Cardiac septum (tissue), 1 donor: Measurements from ENCODE around the gene CA9. TPM values are rescaled to one million over a fixed set of nuclear protein-coding genes. Genes with fewer than 3 reads are reported as not detected.

Experiments used
- DNase-seq: peaks from one replicate; pipeline ENCODE4 v3.0.0-alpha.2; 2020; ENCODE audit warnings: low spot score
- intact Hi-C: fragments of 100-400 bp; cut with DNase I; formaldehyde crosslinking; loops from one replicate; pipeline ENCODE4 v1.14.0; 2022
- microRNA-seq: library from miRNA; unstranded; fragments of <30 nt; microRNA quantifications from one replicate; pipeline ENCODE4 v1.2.0, GENCODE V29; 2020
- total RNA-seq: library from RNA; stranded (reverse); fragmentation: NEBNext Ultra II Directional; extraction: Animal tissue kit (Norgen Biotek cat#: 25700); gene quantifications from one replicate; pipeline ENCODE4 v1.2.1, GENCODE V29; 2021
- donor health status: DM: no; HTN: no; CAD: no.

Gene CA9
- total RNA-seq, 1 donor from 2014 or later: 0.48 TPM

DNA sequence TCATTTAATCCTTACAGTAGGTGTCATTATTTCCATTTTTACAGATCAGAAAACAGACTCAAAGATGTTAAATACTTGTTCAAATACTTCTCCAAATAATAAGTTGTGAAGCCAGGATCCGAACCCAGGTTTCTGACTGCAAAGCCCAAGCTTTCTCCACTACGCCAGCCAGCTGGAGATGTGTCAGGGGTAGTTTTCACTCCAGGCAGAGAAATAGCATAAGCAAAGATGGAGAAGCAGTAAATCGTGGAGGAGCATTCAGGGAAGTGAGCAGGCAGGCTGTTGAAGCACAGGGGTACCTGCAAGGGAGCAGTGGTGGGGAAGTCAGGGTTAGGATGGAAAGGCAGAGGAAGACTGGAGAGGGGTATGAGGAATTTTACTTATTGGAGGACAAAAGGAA, 55.4 kb downstream of the CA9 start:
- no peak for DNase-seq
- intact Hi-C loops: no loop called here

DNA sequence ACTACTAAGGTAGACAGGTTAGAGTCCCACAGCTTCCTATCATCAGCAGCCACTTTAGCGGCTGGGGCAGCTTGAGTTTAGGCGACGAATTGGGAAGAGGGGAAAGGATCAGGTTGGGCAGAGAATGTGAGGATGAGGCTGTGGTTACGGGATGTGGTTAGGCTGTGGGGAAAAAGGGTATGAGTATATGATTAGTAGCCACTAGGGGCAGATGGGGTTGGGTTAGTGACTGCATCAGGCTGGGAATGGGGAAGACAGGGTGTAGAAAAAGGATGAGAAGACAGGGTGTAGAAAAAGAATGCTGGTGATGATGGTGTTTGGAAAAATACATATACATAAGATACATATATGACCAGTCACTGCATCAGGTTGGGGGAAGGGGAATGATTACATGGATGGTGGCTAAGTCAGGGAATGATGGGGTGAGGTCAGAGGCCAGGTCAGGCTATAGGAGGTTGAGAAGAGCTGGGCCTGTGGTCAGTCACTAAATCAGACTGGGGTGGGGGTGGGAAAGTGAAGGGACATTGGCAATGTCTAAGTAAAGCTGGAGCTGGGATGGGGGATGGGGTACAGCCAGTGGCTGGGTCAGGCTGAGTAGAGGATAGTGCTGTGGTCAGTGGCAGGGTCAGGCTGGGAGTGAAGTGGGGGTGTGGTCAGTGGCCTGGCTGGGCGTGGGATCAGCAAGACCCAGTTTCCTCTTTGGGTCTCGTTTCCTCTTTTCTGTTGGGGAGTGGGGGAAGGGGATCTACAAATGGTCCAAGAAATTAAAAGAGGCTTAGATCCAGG, 56.2 kb downstream of the CA9 start:
- DNase-seq: peak; percentile 92
- intact Hi-C loops: loop anchor here (5.0 kb wide), 2 partner anchors 82 to 128 kb away; partner anchors contain the start of gene SPAG8

DNA sequence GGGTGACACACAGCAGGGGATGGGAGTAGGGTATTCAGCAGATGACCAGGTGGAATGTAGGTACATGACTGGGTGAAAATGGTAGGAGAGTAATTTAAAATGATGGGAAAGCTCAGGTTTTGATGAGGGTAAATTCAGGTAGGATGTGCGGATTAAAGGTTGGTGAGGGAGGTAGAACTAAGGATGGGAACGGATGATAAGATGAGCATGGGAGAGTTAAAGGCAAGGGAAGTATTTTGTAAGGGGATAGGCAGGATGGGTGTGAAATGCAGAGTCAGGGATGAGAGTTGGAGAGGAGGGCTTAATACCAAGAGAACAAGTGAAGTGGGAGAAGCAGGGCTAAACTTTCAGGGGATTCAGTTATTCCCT, 56.7 kb downstream of the CA9 start:
- no peak for DNase-seq
- intact Hi-C loops: loop anchor here (5.0 kb wide), 2 partner anchors 82 to 128 kb away; partner anchors contain the start of gene SPAG8

Small RNAs within 50 kb of the gene (microRNA-seq; reads per million reads assigned to microRNA genes)
- gene MIR6852: not detected

Other genes starting within 250 kb of the CA9 start
- 44.5 TPM for gene RUSC2, start 183.8 kb upstream of the CA9 start, total RNA-seq
- 34.2 TPM for gene TESK1, start 68.7 kb upstream of the CA9 start, total RNA-seq
- 0.59 TPM for gene CD72, start 55.5 kb upstream of the CA9 start, total RNA-seq
- not detected for gene SIT1, start 23.0 kb upstream of the CA9 start, total RNA-seq
- 10,677 TPM for gene RMRP, start 15.9 kb upstream of the CA9 start, total RNA-seq
- gene CCDC107, start 15.6 kb upstream of the CA9 start, total RNA-seq: 47.7 TPM
- 0.48 TPM for gene ARHGEF39, start 8.7 kb upstream of the CA9 start, total RNA-seq
- 690 TPM for gene TPM2, start 16.0 kb downstream of the CA9 start, total RNA-seq
- gene TLN1, start 58.3 kb downstream of the CA9 start, total RNA-seq: 291 TPM
- 25.0 TPM for gene CREB3, start 58.7 kb downstream of the CA9 start, total RNA-seq
- 98.6 TPM for gene GBA2, start 75.3 kb downstream of the CA9 start, total RNA-seq
- 40.0 TPM for gene RGP1, start 75.4 kb downstream of the CA9 start, total RNA-seq
- not detected for gene MSMP, start 80.3 kb downstream of the CA9 start, total RNA-seq
- 20.4 TPM for gene NPR2, start 117.7 kb downstream of the CA9 start, total RNA-seq
- 3.5 TPM for gene SPAG8, start 138.3 kb downstream of the CA9 start, total RNA-seq
- 57.6 TPM for gene HINT2, start 141.1 kb downstream of the CA9 start, total RNA-seq
- gene FAM221B, start 154.8 kb downstream of the CA9 start, total RNA-seq: not detected
- 22.0 TPM for gene TMEM8B, start 155.3 kb downstream of the CA9 start, total RNA-seq
- not detected for gene OR13J1, start 196.5 kb downstream of the CA9 start, total RNA-seq
- 1.5 TPM for gene HRCT1, start 232.3 kb downstream of the CA9 start, total RNA-seq
- 4.0 TPM for gene SPAAR, start 235.6 kb downstream of the CA9 start, total RNA-seq